OCI-LY3 (cell line): ENCODE data around the gene CPNE2.

ENCODE experiments used
- EZH2phosphoT487 ChIP-seq: fragments of 200-600 bp; shearing (Covaris generic); IDR thresholded peaks from 2 replicates; pipeline ENCODE4 v1.6.1; 2018; ENCODE audit warnings: antibody characterized with exemption, mixed run types, low read depth
- TF ChIP-seq, protein P1 (sequence below): fragments of 200-600, 300-600 bp; sonication (generic); IDR thresholded peaks from 2 replicates; pipeline ENCODE4 v1.5.1; 2014; ENCODE audit warnings: antibody characterized with exemption, low read length, low read depth

DNA sequence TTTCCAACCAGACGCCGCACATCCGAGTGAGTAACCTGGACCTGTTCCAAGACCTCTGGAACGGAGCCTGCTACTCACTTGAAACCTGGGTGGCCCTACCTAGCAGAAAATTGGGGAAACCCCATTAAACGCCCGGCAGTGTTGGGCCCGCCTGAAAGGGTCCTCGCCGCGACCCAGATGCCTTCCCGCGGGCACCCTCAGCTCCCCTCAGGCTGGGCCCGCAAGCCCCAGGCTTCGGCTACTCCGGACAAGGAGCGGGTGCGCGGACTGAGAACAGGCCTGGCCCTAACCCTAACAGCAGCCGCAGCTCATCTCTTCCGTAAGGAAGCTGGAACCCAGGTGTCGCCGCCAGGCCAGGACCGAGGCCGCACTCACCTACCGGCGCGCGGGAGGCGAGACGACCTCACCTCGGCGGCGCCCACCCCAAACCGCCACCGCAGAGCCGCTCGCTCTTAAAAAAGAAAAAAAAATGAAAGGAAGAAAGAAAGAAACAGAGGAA, 93.1 kb downstream of the CPNE2 start:
- TF ChIP-seq, protein P1, sequence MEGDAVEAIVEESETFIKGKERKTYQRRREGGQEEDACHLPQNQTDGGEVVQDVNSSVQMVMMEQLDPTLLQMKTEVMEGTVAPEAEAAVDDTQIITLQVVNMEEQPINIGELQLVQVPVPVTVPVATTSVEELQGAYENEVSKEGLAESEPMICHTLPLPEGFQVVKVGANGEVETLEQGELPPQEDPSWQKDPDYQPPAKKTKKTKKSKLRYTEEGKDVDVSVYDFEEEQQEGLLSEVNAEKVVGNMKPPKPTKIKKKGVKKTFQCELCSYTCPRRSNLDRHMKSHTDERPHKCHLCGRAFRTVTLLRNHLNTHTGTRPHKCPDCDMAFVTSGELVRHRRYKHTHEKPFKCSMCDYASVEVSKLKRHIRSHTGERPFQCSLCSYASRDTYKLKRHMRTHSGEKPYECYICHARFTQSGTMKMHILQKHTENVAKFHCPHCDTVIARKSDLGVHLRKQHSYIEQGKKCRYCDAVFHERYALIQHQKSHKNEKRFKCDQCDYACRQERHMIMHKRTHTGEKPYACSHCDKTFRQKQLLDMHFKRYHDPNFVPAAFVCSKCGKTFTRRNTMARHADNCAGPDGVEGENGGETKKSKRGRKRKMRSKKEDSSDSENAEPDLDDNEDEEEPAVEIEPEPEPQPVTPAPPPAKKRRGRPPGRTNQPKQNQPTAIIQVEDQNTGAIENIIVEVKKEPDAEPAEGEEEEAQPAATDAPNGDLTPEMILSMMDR, result no peak
- no peak for TF ChIP-seq EZH2phosphoT487
